Astrocyte of the hippocampus (primary cell): ENCODE results near the gene LHFPL5.

Source experiments
- DNase-seq: peaks from one replicate; pipeline ENCODE4 v3.0.0; 2011; ENCODE audit warnings: low read depth, low spot score

The LHFPL5 gene

DNA sequence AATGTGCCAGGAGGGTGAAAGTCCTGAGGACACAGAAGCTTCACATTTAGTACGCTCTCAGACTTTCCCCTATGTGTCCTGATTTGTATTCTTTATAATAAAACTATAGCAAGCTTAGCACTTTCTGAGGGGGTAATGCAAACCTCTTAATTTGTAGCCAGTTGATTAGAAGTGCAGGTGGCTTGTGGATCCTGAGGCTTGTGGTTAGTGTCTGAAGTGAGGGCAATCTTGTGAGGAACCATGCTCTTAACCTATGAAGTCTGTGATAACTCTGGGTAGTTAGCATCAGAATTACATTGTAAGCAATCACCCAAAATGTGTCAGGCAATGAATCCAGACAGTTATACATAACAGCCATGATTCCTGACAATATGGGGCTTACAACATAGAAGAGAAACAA, 51.1 kb downstream of the LHFPL5 start:
- DNase-seq: no peak

DNA sequence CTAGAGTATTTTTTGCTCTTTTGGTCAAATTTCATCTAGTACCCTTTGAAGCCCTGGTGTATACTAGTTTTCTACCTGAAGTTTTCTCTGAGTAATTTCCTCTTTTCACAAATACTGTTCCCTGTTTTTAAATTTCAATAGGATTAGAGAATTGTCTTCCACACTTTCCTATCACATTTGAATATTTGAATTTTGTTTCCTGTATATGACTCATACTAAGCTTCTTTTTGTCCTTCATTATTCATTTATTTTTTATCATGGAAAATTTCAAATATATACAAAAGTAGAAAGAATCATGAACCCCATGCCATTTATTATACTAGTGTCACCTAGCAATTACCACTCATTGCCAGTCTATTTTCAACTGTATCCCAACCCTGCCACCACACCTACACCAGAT, 52.7 kb downstream of the LHFPL5 start:
- no peak for DNase-seq

GRCh38 chr6:35859367-35859766, 54.2 kb downstream of the LHFPL5 start:
- no peak for DNase-seq
